ENCODE results near the gene ARPC1A. TPM values are rescaled to one million over a fixed set of nuclear protein-coding genes. Genes with fewer than 3 reads are reported as not detected.
A peak's percentile ranks its signal among the peaks of the same experiment; 100 is the strongest.
"Not testable (repeated sequence)": the region's sequence is repeated elsewhere in the genome, so short reads cannot be mapped to it uniquely, and the experiment has no call there.

ARPC1A gene
- total RNA-seq = 72.4 and 75.9 TPM in 2 replicates

- no peaks in the 10 kb centered on the region for H3K9me3 Mint-ChIP-seq
- H3K36me3 Mint-ChIP-seq (ENCODE audit: low read depth) = peaks cover 2% of the 10 kb centered on the region
- intact Hi-C loops (cut with micrococcal nuclease) = loop anchor here (1.0 to 5.0 kb wide), 4 partner anchors 12 to 448 kb away; partner anchors contain the start of genes ARPC1B, SMURF1 and TRRAP
- peaks cover 4% of the 10 kb centered on the region for H3K27me3 Mint-ChIP-seq (ENCODE audit: insufficient read depth)
- peak within 1 kb of the TSS; percentile 93 for H3K4me3 Mint-ChIP-seq
- H3K4me1 Mint-ChIP-seq (ENCODE audit: low read depth) = peaks cover 37% of the 10 kb centered on the region
- H3K27ac Mint-ChIP-seq = peak within 1 kb of the TSS; percentile 79
- DNase-seq (ENCODE audit: low spot score) = peak; percentile 94
These were observed at the start of gene ARPC1A for GRCh38 chr7:99325592-99326407. TSS of gene ARPC1A (plus strand) at chr7:99325898. CDS start at chr7:99333354, 7,456 bp downstream.

DNA sequence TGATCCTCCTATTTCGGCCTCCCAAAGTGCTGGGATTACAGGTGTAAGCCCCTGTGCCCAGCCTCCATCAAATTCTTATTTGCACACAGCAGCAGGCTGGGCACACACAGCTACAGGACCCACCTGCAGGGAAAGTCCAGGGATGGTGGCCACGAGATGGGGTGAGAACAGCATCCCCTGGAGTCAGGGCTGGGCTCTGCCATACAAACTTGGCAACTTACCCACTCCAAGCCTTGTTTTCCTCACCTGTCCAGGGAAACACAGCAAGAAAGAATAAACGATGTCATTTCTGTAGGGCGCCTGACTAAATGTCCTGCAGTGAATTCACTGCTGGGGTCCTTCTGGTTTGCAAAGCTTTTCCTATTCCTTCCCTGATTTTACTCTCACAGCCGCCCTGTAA lies 47.5 kb upstream of the ARPC1A start:
- H3K27me3 Mint-ChIP-seq (ENCODE audit: insufficient read depth) = peaks cover 2% of the 10 kb centered on the region
- H3K9me3 Mint-ChIP-seq = no peaks in the 10 kb centered on the region
- H3K27ac Mint-ChIP-seq = no peak overlapping the region
- no peak overlapping the region for H3K4me3 Mint-ChIP-seq
- no peaks in the 10 kb centered on the region for H3K36me3 Mint-ChIP-seq (ENCODE audit: low read depth)
- DNase-seq (ENCODE audit: low spot score) = no peak
- peaks cover 11% of the 10 kb centered on the region for H3K4me1 Mint-ChIP-seq (ENCODE audit: low read depth)
- intact Hi-C loops (cut with micrococcal nuclease) = no loop called here

DNA sequence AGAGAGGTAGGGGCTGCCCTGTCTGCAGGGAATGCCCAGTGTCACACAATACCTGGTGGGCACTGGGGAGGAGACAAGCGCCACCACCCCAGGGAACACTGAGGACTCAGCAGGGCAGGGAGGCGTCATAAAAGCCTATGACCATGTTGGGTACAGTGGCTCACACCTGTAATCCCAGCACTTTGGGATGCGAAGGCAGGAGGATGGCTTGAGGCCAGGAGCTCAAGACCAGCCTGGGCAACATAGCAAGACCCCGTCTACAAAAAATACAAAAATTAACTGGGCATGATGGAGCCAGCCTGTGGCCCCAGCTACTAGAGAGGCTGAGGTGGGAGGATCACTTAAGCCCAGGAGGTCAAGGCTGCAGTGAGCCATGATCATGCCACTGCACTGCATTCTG lies 41.5 kb upstream of the ARPC1A start:
- DNase-seq (ENCODE audit: low spot score); H3K36me3 Mint-ChIP-seq (ENCODE audit: low read depth); H3K27ac Mint-ChIP-seq; H3K9me3 Mint-ChIP-seq; H3K4me1 Mint-ChIP-seq (ENCODE audit: low read depth); H3K4me3 Mint-ChIP-seq; intact Hi-C loops (cut with micrococcal nuclease); H3K27me3 Mint-ChIP-seq (ENCODE audit: insufficient read depth): not testable (repeated sequence)

DNA sequence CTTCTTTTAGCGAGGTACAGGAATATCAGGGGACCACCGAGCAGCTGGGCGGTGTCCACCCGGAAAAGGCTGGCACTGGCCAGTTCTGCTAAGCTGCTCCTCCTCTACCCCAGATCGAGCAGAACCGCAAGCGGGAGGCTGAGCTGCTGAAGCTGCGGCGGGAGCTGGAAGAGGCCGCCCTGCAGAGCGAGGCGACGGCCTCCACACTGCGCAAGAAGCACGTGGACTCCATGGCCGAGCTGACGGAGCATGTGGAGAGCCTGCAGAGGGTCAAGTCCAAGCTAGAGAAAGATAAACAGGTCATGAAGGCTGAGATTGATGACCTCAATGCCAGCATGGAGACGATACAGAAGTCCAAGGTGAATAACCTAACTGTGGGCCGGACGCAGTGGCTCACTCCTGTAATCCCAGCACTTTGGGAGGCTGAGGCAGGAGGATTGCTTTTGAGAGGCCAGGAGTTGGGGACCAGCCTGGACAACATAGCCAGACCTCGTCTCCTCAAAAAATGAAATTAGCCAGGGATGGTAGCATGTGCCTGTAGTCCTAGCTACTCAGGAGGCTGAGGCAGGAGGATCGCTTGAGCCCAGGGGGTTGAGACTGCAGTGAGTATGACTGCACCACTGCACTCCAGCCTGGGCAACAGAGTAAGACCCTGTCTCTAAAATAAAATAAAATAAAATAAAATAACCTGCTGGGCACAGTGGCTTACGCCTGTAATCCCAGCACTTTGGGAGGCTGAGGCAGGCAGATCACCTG lies 37.7 kb upstream of the ARPC1A start:
- no peak overlapping the region for H3K4me3 Mint-ChIP-seq

GRCh38 chr7:99289185-99289584 lies 36.5 kb upstream of the ARPC1A start:
- H3K9me3 Mint-ChIP-seq = no peaks in the 10 kb centered on the region

More for the DNA sequence above, 37.7 kb upstream of the ARPC1A start:
- no peaks in the 10 kb centered on the region for H3K36me3 Mint-ChIP-seq (ENCODE audit: low read depth)
- DNase-seq (ENCODE audit: low spot score) = no peak
- no peaks in the 10 kb centered on the region for H3K27me3 Mint-ChIP-seq (ENCODE audit: insufficient read depth)
- H3K4me1 Mint-ChIP-seq (ENCODE audit: low read depth) = no peaks in the 10 kb centered on the region
- no peak overlapping the region for H3K27ac Mint-ChIP-seq
- H3K9me3 Mint-ChIP-seq = no peaks in the 10 kb centered on the region
- intact Hi-C loops (cut with micrococcal nuclease) = no loop called here

GRCh38 chr7:99290148-99290547 lies 35.5 kb upstream of the ARPC1A start:
- H3K36me3 Mint-ChIP-seq (ENCODE audit: low read depth); H3K4me3 Mint-ChIP-seq; H3K27me3 Mint-ChIP-seq (ENCODE audit: insufficient read depth); H3K27ac Mint-ChIP-seq; H3K9me3 Mint-ChIP-seq; H3K4me1 Mint-ChIP-seq (ENCODE audit: low read depth); DNase-seq (ENCODE audit: low spot score); intact Hi-C loops (cut with micrococcal nuclease): not testable (repeated sequence)

More at GRCh38 chr7:99289185-99289584, 36.5 kb upstream of the ARPC1A start:
- H3K36me3 Mint-ChIP-seq (ENCODE audit: low read depth) = no peaks in the 10 kb centered on the region
- intact Hi-C loops (cut with micrococcal nuclease) = no loop called here
- no peaks in the 10 kb centered on the region for H3K4me1 Mint-ChIP-seq (ENCODE audit: low read depth)
- no peaks in the 10 kb centered on the region for H3K27me3 Mint-ChIP-seq (ENCODE audit: insufficient read depth)
- no peak for DNase-seq (ENCODE audit: low spot score)
- no peak overlapping the region for H3K27ac Mint-ChIP-seq
- H3K4me3 Mint-ChIP-seq = no peak overlapping the region

GRCh38 chr7:99290980-99291607 lies 34.6 kb upstream of the ARPC1A start:
- Mint-ChIP-seq H3K4me1 (ENCODE audit: low read depth) (no peaks in the 10 kb centered on the region), H3K4me3 (no peak overlapping the region), H3K27ac (no peak overlapping the region), H3K9me3 (no peaks in the 10 kb centered on the region), H3K36me3 (ENCODE audit: low read depth) (no peaks in the 10 kb centered on the region), H3K27me3 (ENCODE audit: insufficient read depth) (no peaks in the 10 kb centered on the region)
- intact Hi-C loops (cut with micrococcal nuclease) = no loop called here
- no peak for DNase-seq (ENCODE audit: low spot score)

- H3K9me3 Mint-ChIP-seq = no peaks in the 10 kb centered on the region
- intact Hi-C loops (cut with micrococcal nuclease) = no loop called here
- no peak overlapping the region for H3K4me3 Mint-ChIP-seq
- DNase-seq (ENCODE audit: low spot score) = no peak
- no peak overlapping the region for H3K27ac Mint-ChIP-seq
- no peaks in the 10 kb centered on the region for H3K36me3 Mint-ChIP-seq (ENCODE audit: low read depth)
- H3K4me1 Mint-ChIP-seq (ENCODE audit: low read depth) = no peaks in the 10 kb centered on the region
- no peaks in the 10 kb centered on the region for H3K27me3 Mint-ChIP-seq (ENCODE audit: insufficient read depth)
These were observed 33.6 kb upstream of the ARPC1A start for GRCh38 chr7:99292127-99292526.

DNA sequence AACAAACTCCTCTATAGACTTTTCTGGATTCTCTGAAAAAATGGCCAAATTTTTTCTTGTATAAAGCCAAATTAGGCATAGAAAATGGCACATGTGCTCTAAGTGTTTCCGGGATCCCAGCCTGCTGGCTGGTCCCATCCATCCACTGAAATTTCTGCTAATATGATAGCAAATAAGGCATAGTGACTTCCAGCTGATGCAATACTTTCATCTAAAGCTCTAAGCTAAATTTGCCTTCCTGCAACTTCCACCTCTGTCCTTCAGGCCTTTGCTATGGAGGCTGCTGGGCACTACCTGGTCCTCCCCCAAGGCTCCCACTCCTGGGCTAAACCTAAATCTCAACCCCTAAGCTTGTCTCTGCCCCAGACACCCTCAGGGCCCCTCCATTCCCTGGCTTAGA lies 32.5 kb upstream of the ARPC1A start:
- intact Hi-C loops (cut with micrococcal nuclease) = no loop called here
- Mint-ChIP-seq H3K36me3 (ENCODE audit: low read depth) (no peaks in the 10 kb centered on the region), H3K4me3 (no peak overlapping the region), H3K27me3 (ENCODE audit: insufficient read depth) (no peaks in the 10 kb centered on the region), H3K4me1 (ENCODE audit: low read depth) (no peaks in the 10 kb centered on the region), H3K9me3 (no peaks in the 10 kb centered on the region), H3K27ac (no peak overlapping the region)
- no peak for DNase-seq (ENCODE audit: low spot score)

DNA sequence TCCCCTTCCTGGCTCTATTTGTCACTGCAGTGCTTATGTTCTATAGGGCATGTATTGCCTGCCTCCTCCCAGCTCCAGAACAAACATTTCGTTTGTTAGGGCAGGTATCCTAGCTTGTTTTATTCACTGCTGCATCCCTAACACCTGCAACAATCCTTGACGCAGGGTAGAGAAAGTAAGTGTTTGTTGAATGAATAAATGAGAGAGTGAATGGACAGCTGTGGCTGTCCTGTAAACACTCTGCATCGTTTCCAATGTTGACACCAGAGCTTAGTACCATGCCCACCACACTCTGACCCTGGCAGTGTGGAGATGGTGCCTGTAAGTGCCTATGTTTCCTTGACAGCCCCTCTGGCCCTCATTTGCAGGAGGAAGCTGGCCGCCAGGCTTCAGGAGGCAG lies 32.0 kb upstream of the ARPC1A start:
- Mint-ChIP-seq H3K27me3 (ENCODE audit: insufficient read depth) (no peaks in the 10 kb centered on the region), H3K27ac (no peak overlapping the region), H3K4me1 (ENCODE audit: low read depth) (no peaks in the 10 kb centered on the region), H3K36me3 (ENCODE audit: low read depth) (no peaks in the 10 kb centered on the region), H3K4me3 (no peak overlapping the region), H3K9me3 (no peaks in the 10 kb centered on the region)
- intact Hi-C loops (cut with micrococcal nuclease) = no loop called here
- no peak for DNase-seq (ENCODE audit: low spot score)

DNA sequence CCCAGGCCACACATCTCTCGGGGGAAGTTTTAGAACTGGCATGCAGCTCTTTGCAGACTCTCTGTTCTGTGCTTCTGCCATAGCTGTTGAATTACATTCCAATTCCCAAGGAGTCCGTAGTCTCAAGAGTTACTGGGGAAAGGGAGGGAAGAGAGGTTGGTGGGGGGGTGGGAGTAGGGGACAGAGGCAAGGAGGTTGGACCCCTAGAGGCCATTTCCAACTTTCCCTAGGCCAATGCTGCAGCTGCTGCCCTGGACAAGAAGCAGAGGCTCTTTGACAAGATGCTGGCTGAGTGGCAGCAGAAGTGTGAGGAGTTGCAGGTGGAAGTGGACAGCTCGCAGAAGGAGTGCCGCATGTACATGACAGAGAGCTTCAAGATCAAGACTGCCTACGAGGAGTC lies 29.2 kb upstream of the ARPC1A start:
- Mint-ChIP-seq H3K4me1 (ENCODE audit: low read depth) (no peaks in the 10 kb centered on the region), H3K36me3 (ENCODE audit: low read depth) (no peaks in the 10 kb centered on the region), H3K4me3 (no peak overlapping the region), H3K27ac (no peak overlapping the region), H3K27me3 (ENCODE audit: insufficient read depth) (no peaks in the 10 kb centered on the region), H3K9me3 (no peaks in the 10 kb centered on the region)
- intact Hi-C loops (cut with micrococcal nuclease) = no loop called here
- DNase-seq (ENCODE audit: low spot score) = no peak

DNA sequence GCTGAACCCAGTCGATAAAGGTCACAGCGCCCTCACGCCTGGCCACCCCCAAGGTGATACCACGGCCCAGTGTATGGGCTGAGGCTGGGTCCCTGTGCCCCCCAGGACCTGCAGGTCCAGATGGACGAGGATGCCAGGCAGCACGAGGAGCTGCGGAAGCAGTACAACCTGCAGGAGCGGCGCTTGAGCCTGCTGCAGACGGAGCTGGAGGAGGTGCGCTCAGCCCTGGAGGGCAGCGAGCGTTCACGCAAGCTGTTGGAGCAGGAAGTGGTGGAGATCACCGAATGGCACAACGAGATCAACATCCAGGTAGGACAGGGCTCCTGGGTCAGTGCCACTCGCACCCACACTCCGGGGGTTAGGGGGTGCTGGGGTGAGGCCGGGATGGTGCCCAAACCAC lies 24.2 kb upstream of the ARPC1A start:
- Mint-ChIP-seq H3K27ac (no peak overlapping the region), H3K4me1 (ENCODE audit: low read depth) (no peaks in the 10 kb centered on the region), H3K36me3 (ENCODE audit: low read depth) (no peaks in the 10 kb centered on the region), H3K9me3 (no peaks in the 10 kb centered on the region), H3K27me3 (ENCODE audit: insufficient read depth) (peaks cover 3% of the 10 kb centered on the region), H3K4me3 (no peak overlapping the region)
- intact Hi-C loops (cut with micrococcal nuclease) = no loop called here
- DNase-seq (ENCODE audit: low spot score) = no peak
